DMS153 treated with DMSO at 0.1 percent for 48 hours (cell line): Measurements from ENCODE around the gene DUSP14.
A peak's percentile ranks its signal among the peaks of the same experiment; 100 is the strongest.
"Not testable (repeated sequence)": the region's sequence is repeated elsewhere in the genome, so short reads cannot be mapped to it uniquely, and the experiment has no call there.

Source experiments
- DNase-seq: peaks from one replicate; lab custom pipeline; 2025; ENCODE audit not compliant: unreplicated experiment; lab: John Stamatoyannopoulos, UW

The DUSP14 gene

DNA sequence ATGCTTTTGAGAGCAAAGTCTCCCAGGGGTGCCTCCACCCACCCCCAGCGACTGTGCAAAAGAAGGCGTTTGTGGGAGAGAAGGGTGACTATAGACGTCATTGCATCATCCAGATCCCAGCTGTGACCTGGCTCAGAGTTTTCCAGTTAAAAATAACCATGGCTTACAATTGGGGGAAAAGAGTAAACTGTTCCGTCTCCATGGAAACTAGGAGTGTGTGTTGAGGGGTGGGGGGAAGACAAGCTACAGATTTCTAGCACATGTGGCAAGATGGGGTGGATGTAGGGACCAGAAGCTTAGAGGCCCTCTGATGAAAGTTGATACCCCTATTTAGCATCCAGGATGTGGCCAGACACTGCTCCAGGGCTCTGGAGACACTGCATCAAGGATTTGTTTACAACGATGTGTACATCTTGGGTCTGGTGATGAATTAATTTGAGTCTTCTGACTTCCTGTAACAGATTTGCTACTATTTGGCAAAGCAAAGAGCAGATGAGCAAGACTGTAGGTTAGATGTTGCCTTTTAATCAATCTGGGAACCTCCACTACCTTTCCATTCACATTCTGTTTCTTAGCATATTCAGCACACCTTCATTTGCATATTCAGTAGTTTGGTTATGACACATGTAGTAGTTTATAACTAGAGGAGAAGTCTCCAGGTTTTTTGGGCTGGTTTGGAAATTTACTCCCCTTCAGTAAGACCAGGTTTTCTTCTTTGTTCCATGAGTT, 6.2 kb upstream of the DUSP14 start:
- DNase-seq = no peak

DNA sequence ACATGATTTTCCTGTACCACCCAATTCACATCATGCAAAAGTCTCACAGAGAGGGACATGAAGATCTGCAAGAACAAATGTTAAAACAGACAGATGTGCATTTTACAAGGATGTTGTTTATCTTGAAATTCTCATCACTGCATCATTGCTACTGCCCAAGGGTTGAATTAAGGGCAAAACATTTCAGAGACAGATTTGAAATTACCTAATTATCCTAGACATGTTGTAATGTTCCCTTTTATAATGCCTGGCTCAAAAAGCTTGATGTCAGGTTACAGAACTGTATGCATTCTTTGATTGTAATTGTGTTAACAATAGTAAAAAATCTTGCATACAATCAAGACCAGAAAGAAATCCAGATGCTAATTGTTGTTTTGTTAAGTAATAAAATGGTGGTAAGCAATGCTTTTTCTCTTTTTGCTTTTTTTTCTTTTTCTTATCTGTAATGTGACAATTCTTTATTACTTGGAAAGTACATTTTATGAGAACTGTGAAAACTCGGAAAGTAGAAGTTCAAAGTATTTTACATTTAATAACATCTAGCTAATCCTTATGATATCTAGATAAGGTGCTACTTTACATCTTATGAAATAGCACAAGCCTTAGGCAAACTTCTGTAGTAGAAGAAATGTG, 3.6 kb upstream of the DUSP14 start:
- DNase-seq = no peak

DNA sequence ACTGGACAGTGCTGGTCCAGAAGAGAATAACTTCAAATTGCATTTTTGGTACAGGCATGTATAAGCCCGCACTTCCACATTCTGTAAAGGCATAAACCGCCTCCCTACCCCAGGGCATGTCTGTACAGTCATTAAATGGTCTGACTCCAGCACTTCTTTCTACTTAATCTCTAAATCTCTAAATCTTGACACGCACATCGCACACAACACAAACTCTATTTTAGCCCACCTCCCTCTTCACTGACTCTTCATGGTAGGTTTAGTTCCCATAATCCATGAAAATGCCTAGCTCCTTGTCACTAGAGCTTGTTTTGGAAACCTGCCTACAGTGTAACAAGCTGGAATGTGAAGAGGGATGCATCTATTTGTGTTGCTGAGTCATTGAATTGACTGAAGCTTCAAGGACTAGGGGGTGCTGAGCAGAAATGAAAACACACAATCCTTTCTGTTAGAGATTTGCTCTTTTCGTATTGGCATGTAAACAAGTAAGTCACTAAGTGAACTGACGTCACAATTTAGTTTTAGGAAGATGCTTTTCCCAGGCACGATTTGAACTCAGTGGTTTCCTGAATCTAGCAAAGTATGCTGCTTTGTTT, 1.6 kb upstream of the DUSP14 start:
- peak; percentile 58 for DNase-seq

DNA sequence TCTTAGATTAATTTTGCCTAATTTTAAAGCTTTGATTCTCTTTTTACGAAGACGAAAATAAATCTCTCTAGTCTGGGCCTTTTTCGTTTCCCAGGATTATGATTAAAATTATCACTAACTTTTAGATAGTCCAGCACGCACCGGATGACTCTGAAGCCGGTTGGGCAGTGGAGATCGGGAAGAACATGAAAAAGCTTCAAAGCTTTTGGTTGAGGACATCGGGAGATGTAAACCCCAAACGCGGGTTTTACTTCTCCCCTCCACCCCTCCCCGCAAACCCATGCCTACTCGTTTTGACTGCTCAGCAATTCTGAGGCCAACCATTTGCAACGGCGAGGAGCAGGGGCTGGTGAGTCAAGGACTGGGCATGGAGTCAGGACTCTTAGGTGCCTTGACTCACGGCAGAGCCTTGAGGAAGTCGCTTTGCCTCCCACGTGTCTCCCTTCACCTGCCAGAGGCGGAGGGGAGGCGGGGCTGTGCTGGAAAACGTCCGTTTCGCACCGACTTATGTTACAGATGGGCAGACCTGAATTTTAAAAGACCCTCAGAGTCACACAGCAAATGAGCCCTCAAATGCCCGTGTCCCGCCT, 989 bp upstream of the DUSP14 start:
- no peak for DNase-seq

DNA sequence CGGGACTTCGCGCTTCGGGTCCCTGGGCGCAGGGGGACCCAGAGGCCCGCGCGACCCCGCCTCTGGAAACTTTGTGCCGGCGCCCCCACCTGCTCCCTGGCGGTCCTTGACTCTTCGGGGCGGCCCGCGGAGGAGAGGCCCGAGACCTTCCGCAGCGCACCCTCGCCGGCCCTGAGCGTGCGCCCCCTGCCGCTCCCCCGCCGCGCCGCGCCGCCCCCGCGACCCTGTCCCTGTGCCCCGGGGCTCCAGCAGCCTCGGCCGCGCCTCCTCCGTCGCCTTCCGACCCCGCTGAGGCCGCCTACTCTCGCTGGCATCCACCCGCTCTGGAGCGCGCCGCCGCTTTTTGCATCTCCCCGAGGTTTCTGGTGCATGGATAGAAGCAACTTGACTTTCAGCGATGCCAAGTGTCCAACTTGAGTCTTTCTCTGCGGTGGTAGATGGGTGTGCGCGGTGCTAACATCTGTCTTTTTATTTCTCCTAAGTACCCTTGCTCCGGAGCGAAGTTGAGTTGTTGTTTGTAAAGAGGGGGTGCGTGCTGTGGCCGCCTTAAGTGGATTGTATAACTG, 414 bp downstream of the DUSP14 start:
- peak; percentile 12 for DNase-seq

DNA sequence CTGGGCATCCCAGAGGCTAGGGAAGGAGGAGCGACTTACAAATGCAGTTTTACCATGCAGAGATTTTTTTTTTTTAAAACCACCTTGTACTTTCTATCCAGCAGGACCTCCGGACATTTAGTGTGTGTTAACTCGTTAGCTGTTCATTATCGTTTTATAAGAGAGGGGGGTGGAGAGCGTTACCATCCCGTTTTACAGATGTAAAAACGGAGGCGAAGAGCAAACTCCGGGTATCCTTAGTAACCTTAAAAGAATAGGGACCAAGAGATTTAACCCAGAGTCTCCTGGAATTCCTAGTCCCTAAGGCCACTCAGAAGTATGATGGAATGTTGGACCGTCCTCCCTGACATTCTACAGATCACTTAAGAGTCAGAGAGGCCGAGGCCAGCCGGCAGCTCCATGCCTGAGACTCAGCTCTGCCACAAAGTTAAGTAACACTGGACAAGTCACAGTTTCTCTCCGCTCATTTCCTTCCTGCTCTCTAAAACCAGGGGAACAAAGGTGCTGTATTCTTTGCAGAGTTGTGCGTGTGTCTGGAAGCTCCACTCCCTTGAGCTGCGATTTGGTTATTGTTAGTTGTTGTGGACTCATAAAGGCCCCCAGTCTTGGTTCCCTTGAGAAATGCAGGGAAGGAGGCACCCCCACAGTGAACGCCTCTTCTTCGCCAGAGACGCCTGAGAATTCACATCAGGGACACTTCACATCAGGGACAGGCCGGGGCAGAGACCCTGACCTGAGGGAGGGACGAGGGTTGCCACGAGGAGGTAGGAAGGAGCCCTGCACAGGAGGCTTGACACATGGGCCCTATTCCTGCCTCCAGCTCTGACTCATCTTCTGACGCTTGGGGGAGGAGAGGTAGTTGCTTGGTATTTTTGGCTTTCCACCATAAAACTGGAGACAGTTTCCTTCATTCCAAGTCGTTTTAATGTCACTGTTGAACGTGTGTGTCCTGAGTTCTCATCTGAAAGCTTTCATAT, 1.2 kb downstream of the DUSP14 start:
- DNase-seq = no peak

DNA sequence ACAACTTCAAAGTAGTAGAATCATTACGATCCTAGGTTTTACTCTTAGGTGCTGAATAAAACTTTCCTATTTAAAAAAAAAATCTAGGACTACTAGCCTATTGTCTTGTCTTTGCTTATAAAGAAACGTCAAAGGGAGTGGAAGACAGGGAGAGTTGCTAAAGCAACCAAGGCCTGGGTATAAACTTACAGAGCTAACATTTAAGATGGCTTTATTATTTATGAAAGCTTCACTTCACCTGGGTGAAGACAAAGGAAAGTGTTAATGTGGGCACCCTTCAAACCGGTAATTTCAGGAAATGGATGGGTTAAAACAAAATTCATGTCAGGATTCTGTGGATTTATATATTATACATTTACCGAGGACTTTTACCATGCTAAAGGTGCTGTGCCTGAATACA, 2.5 kb downstream of the DUSP14 start:
- no peak for DNase-seq

DNA sequence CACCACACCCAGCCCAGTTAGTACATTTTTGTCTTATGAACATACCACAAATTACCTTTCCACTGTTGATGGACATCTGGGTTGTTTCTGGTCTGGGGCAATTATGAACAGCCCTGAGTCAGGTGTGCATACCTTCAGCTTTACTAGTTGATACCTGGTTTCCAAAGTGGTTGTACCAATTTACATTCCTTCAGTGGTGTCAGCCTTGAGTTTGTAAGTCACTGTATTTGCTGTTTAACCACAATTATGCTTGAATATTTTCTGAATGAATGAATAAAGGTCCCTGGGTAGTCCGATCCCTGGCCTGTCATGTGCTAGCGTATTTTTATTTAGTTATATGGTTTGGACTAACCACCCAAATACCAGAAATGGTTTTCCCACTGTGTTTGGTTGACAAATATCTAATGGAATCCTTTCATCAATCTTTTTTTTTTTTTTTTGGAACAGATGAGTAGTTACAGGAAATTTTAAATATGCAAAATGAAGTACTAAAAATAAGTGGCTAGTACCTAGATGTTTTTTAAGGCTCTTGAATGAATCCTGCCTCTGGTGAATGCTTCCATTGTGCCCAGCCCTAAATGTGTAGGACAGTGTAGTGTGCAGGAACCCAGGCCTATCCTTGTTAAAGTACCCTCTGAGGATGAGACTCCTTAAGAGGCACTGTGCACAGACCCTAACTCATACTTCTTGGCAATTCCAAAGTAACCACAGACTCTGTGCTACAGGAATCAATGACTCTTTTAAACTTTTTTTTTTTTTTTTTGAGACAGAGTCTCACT, 3.7 kb downstream of the DUSP14 start:
- DNase-seq = no peak

DNA sequence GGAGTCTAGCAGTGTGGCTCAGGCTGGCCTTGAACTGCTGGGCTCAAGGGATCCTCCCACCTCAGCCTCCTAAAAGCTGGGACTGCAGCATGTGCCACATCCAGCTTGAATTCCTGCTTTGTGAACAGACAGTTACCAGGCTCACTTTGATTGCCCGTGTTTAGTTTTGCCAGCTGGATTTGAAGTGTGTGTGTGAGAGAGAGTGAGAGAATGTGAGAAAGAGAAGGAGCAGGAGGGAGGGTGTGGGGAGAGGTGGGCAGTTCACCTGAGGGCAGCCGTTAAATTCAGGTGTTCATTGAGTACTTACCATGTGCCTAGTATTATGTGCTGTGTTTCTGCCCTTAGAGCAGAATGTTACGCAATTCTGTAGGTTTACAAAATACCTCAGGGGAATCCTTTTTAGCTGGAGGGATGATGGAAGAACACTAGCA, 4.7 kb downstream of the DUSP14 start:
- no peak for DNase-seq

DNA sequence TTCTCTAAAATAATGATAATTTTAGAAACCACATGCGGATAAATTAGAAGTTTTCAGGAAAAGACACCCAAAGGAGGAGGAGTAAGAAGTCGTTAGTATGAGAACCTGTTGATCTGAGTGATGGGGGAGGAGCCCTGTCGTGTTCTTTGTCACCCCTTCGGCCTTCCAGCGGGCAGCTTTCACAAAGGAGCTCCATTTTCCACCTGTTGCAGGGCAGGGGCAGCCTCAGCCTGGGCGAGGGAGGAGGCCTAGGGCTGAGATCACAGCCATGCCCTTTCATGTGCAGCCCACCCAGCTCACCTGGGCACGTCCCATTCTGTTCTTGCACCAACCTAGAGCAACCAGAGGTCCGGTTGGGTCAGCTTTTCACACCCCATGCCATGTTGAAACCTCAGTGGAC, 5.3 kb downstream of the DUSP14 start:
- no peak for DNase-seq

DNA sequence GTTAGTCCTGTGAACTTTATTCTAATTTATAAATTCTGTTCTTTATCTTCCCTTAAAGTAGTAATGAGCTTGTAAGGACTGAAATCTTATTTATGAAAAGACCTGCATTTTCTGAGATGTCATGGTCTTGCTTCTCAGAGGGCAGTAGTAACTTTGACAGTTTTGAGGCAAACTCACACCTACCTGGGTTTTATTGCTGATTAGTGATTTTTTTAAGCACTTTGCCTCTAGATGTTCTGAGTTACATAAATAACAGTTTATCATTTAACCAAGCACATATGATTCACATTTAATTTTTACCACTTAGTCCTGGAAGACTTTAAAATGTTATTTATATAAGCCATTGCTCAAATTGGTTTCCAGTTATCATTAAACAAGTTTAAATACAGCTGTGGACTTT, 10.7 kb downstream of the DUSP14 start:
- DNase-seq = no peak

DNA sequence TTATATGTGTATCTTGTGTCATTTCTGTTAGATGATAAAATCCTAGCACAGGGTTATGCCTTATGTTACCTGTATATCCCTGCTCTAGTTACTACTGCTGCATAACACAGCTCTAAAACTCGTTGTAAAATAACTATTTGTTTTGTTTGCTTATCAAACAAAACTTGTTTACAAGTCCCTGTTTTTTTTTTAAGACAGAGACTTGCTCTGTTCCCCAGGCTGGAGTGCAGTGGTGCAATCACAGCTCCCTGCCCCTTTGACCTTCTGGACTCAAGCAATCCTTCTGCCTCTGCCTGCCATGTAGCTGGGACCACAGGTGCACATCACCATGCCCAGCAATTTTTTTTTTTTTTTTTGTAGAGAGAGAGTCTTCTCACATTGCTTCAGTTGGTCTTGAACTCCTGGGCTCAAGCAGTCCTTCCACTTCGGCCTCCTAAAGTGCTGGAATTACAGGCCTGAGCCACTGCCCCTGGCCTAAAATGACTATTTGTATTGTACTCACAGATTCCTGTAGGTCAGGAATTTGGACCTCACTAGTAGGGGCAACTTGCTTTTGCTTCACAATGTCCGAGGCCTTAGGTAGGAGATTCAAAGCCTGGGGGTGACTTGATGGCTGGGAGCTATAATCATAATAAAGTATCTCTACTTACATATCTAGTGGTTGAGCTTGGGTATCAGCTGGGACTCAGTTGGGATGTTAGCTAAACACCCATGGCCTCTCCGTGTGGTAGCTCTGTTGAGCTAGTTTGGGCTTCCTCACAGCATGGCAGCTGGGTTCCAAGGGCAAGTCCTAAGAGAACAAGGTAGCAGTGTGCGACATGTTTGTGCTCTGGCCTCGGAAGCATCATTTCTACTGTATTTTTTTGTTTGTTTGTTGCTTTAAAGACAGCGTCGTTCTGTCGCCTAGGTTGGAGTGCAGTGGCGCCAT, 12.6 kb downstream of the DUSP14 start:
- DNase-seq = no peak

DNA sequence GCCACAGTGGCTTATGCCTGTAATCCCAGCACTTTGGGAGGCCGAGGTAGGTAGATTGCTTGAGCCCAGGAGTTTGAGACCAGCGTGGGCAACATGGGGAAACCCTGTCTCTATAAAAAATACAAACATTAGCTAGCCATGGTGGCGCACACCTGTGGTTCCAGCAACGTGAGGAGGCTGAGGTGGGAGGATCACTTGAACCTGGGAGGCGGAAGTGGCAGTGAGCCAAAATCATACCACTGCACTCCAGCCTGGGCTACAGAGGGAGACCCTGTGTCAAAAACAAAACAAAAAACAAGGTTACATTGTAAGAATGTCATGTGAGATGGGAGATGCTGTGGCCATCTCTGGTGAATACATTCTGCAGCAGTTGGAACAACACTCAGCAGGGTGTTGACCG, 13.5 kb downstream of the DUSP14 start:
- DNase-seq = no peak

DNA sequence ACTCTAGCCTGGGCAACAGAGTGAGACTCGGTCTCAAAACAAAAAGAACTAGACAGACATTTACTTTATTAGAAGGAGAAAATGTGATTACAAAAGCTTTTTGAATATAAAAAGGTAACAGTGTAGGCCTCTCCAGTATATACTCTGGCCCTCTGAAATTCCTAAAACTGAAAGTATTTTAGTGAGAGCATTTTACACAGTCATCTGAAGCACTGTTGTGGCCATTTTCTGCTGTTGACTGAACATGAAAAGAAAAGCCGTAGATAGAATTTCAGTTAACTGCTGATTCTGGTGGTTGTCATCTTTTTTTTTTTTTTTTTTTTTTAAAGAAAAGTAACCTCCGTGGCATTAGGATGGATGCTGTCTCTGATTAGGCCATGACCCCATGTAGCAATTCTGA, 15.6 kb downstream of the DUSP14 start:
- no peak for DNase-seq

DNA sequence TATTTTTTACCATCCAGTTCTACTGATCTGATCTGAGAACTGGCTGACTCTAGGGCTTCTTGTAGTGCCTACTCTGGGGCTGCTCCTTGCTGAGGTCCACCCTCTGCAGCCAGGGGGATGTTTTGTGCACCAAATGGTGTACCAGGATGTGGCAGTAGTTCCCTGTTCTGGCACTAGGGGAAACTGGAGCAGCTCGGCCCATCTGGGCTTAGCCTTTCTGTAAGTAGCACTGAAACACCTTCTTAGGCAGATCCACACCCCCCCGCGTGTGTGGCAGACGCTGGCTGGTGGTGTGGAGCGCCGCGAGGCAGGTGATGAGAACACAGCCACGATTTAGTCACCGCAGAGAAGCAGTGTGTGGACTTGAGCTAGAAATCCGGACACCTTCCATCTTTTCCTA, 17.0 kb downstream of the DUSP14 start:
- DNase-seq = no peak

DNA sequence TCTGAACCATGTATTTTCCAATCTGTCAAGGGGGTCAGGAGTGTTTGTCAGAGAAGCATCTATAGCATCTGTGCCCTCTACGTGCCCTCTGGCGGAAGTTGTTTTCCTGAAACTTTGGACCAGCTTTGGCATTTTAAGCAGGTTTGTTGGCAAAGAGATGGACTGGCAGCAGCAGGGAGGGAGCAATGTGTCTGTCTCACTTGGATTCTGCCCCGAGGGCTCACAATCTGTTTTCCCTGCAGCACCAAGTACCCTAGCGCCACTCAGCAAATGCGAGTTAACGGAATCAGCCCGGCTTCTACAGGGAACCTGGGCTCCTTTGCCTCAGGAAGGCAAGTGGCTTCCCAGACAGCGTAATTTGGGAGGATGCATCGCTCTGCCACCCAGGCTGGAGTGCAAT, 17.4 kb downstream of the DUSP14 start:
- no peak for DNase-seq

DNA sequence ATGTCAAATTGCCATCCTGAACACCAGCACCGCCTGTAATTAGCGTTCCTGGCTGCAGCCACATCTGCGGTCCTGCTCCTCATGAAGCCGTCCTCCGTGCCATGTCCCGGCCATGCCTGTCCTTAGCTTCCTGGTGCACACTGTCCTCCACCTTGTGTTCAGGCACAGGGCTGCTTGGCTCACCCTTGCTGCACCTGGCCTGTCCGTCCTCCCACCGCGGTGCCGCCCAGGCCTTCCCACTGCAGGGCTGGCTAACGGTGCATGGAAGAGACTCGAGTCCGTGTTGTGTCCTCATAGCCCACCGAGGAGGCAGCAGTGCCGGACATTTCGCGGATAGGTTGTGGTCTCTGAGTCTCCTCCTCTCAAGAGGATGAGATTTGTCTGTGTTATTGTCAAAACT, 20.4 kb downstream of the DUSP14 start:
- no peak for DNase-seq

DNA sequence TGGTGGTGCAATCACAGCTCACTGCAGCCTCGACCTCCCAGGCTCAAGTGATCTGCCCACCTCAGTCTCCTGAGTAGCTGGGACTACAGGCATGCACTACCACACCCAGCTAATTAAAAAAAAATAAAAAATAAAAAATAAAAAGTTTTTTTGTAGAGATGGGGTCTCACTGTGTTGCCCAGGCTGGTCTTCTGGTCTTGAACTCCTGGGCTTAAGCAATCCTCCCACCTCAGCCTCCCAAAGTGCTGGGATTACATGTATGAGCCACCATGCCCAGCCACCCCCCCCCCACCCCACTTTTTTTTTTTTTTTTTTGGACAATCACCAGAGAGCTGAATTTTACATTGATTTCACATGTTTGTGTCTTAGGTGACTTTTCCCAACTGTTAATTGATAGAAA, 22.0 kb downstream of the DUSP14 start:
- DNase-seq = not testable (repeated sequence)
